DOHH2 (cell line): ENCODE measurements around the gene LRMDA.

Experiments used
- H3F3A ChIP-seq: fragments of 200-600 bp; sonication (generic), shearing (Covaris generic); 2 replicates; pipeline ENCODE4 v1.6.0; 2016; ENCODE audit warnings: antibody characterized with exemption, mild to moderate bottlenecking; ENCODE audit not compliant: control insufficient read depth, insufficient read depth
- H3K27ac ChIP-seq: fragments of 200-600 bp; sonication (generic); 2 replicates; pipeline ENCODE4 v1.5.1; 2014; ENCODE audit warnings: low read depth, mild to moderate bottlenecking, low read length, moderate library complexity
- H3K27me3 ChIP-seq: fragments of 200-600 bp; sonication (generic); 2 replicates; pipeline ENCODE4 v1.6.1; 2014; ENCODE audit warnings: mild to moderate bottlenecking, low read length, mixed read lengths; ENCODE audit not compliant: control insufficient read depth
- H3K36me3 ChIP-seq: fragments of 200-600 bp; sonication (generic); 2 replicates; pipeline ENCODE4 v1.6.1; 2014; ENCODE audit warnings: mild to moderate bottlenecking, low read length, moderate library complexity, mixed read lengths; ENCODE audit not compliant: control insufficient read depth
- H3K4me1 ChIP-seq: fragments of 200-600 bp; sonication (generic); 2 replicates; pipeline ENCODE4 v1.6.1; 2014; ENCODE audit warnings: mild to moderate bottlenecking, low read length, mixed read lengths; ENCODE audit not compliant: control insufficient read depth
- H3K4me2 ChIP-seq: fragments of 200-600 bp; sonication (generic); 2 replicates; pipeline ENCODE4 v1.6.0; 2014; ENCODE audit warnings: mild to moderate bottlenecking, low read length, moderate library complexity
- H3K4me3 ChIP-seq: fragments of 200-600 bp; sonication (generic); 2 replicates; pipeline ENCODE4 v1.5.1; 2014; ENCODE audit warnings: mild to moderate bottlenecking, low read length, mixed read lengths
- H3K79me2 ChIP-seq: fragments of 200-600 bp; sonication (generic); 2 replicates; pipeline ENCODE4 v1.6.1; 2014; ENCODE audit warnings: mild to moderate bottlenecking, low read length, mixed read lengths; ENCODE audit not compliant: control insufficient read depth
- H3K9me2 ChIP-seq: fragments of 200-600 bp; sonication (generic); replicated peaks from 2 replicates; pipeline ENCODE4 v1.6.1; 2014; ENCODE audit warnings: mild to moderate bottlenecking, low read length, mixed read lengths; ENCODE audit not compliant: control insufficient read depth
- H3K9me3 ChIP-seq: fragments of 200-600 bp; sonication (generic); 2 replicates; pipeline ENCODE4 v1.6.1; 2014; ENCODE audit warnings: antibody characterized with exemption, low read length, mixed read lengths; ENCODE audit not compliant: control insufficient read depth, insufficient read depth
- H4K20me1 ChIP-seq: fragments of 200-600 bp; sonication (generic); 2 replicates; pipeline ENCODE4 v1.6.0; 2014; ENCODE audit warnings: low read depth, mild to moderate bottlenecking, antibody characterized with exemption, low read length, moderate library complexity; ENCODE audit not compliant: control insufficient read depth, insufficient read depth
- CTCF ChIP-seq: fragments of 200-600 bp; sonication (generic); IDR thresholded peaks from one replicate; pipeline ENCODE4 v1.5.1; 2014; ENCODE audit warnings: antibody characterized with exemption, mild to moderate bottlenecking, low read depth, low read length; ENCODE audit not compliant: poor library complexity, severe bottlenecking
- EZH2phosphoT487 ChIP-seq: fragments of 200-600 bp; sonication (generic); IDR thresholded peaks from 2 replicates; pipeline ENCODE4 v1.6.1; 2017; ENCODE audit warnings: borderline replicate concordance, mild to moderate bottlenecking, antibody characterized with exemption, low read length, moderate library complexity, mixed read lengths

Gene LRMDA

GRCh38 chr10:76453332-76453731 is 1021.9 kb downstream of the LRMDA start:
- Histone ChIP-seq H3K4me1 (no peaks in the 10 kb centered on the region), H3F3A (no peaks in the 10 kb centered on the region)
- TF ChIP-seq CTCF (no peak), EZH2phosphoT487 (no peak)

GRCh38 chr10:76453997-76454396 is 1022.6 kb downstream of the LRMDA start:
- no peak overlapping the region for H3K4me2 ChIP-seq
- no peak overlapping the region for H3K27ac ChIP-seq
- no peak for TF ChIP-seq EZH2phosphoT487
- no peak for TF ChIP-seq CTCF

More at GRCh38 chr10:76453332-76453731, 1021.9 kb downstream of the LRMDA start:
- Histone ChIP-seq H3K27ac (no peak overlapping the region), H4K20me1 (no peaks in the 10 kb centered on the region), H3K9me2 (no peaks in the 10 kb centered on the region), H3K79me2 (no peaks in the 10 kb centered on the region), H3K4me2 (no peak overlapping the region), H3K9me3 (no peaks in the 10 kb centered on the region), H3K36me3 (no peaks in the 10 kb centered on the region), H3K27me3 (no peaks in the 10 kb centered on the region), H3K4me3 (no peak overlapping the region)

GRCh38 chr10:76454506-76455140 is 1023.2 kb downstream of the LRMDA start:
- Histone ChIP-seq H3K36me3 (no peaks in the 10 kb centered on the region), H3F3A (no peaks in the 10 kb centered on the region), H3K79me2 (no peaks in the 10 kb centered on the region), H3K4me3 (no peak overlapping the region), H3K9me3 (no peaks in the 10 kb centered on the region), H3K4me1 (no peaks in the 10 kb centered on the region), H3K4me2 (no peak overlapping the region), H3K27me3 (no peaks in the 10 kb centered on the region), H3K9me2 (no peaks in the 10 kb centered on the region), H3K27ac (no peak overlapping the region), H4K20me1 (no peaks in the 10 kb centered on the region)
- no peak for TF ChIP-seq CTCF
- no peak for TF ChIP-seq EZH2phosphoT487

More at GRCh38 chr10:76453997-76454396, 1022.6 kb downstream of the LRMDA start:
- H3K36me3 ChIP-seq: no peaks in the 10 kb centered on the region
- H4K20me1 ChIP-seq: no peaks in the 10 kb centered on the region
- H3K4me1 ChIP-seq: no peaks in the 10 kb centered on the region
- H3K79me2 ChIP-seq: no peaks in the 10 kb centered on the region
- no peak overlapping the region for H3K4me3 ChIP-seq
- H3K9me2 ChIP-seq: no peaks in the 10 kb centered on the region
- H3K9me3 ChIP-seq: no peaks in the 10 kb centered on the region
- no peaks in the 10 kb centered on the region for H3F3A ChIP-seq
- no peaks in the 10 kb centered on the region for H3K27me3 ChIP-seq
